A549 (cell line): ENCODE results near the gene UQCRH. TPM values are rescaled to one million over a fixed set of nuclear protein-coding genes. Genes with fewer than 3 reads are reported as not detected.

Source experiments
- ATAC-seq, 2 experiments: fragments of 200-7000 bp in 1 of 2; fragments of >200 bp in 1 of 2; cut with Nextera tagmentation in 1 of 2; cut with Tn5 transposase in 1 of 2; 3 replicates each; pipeline versions ENCODE4 v1.8.0 to v1.9.1; 2018 to 2020; ENCODE audit warnings: mild to moderate bottlenecking in 1 of 2, moderate library complexity in 1 of 2
- CTCF ChIA-PET: fragments of 300-600 bp; sonication (Branson Sonifier 250); formaldehyde crosslinking; extraction: SDS; loops from one replicate; lab custom pipeline; 2021; ENCODE audit warnings: antibody characterized with exemption, inconsistent platforms; lab: Yijun Ruan, JAX
- POLR2A ChIA-PET: fragments of 350-600 bp; formaldehyde crosslinking; extraction: SDS; loops from one replicate; lab custom pipeline; 2021; ENCODE audit warnings: antibody characterized with exemption, inconsistent platforms; lab: Yijun Ruan, JAX
- DNase-seq, 2 experiments: peaks; one replicate each; pipeline versions ENCODE4 v3.0.0 to v3.0.0-alpha.2; 2011 to 2016; ENCODE audit warnings: low read depth in 1 of 2, low spot score in 1 of 2
- FAIRE-seq: peaks from 2 replicates; lab custom pipeline; 2011; peaks lifted over from hg19 to GRCh38; lab: Jason Lieb, UNC
- H3K27ac ChIP-seq, 2 experiments: fragments of >200 bp; sonication (Bioruptor Twin); formaldehyde crosslinking; 3 replicates each; pipeline ENCODE4 v1.5.1; 2016 to 2017
- H3K4me1 ChIP-seq: fragments of >200 bp; sonication (Bioruptor Twin); formaldehyde crosslinking; 3 replicates; pipeline ENCODE4 v1.6.1; 2016
- H3K4me2 ChIP-seq: fragments of >200 bp; sonication (Bioruptor Twin); formaldehyde crosslinking; 3 replicates; pipeline ENCODE4 v1.6.1; 2016
- H3K4me3 ChIP-seq: fragments of >200 bp; sonication (Bioruptor Twin); formaldehyde crosslinking; 3 replicates; pipeline ENCODE4 v1.5.1; 2016
- H3K9me3 ChIP-seq: fragments of >200 bp; sonication (Bioruptor Twin); formaldehyde crosslinking; 3 replicates; pipeline ENCODE4 v1.6.1; 2016
- BCL3 ChIP-seq: fragments of >200 bp; sonication (Bioruptor Twin); formaldehyde crosslinking; IDR thresholded peaks from 3 replicates; pipeline ENCODE4 v1.6.1; 2016
- BHLHE40 ChIP-seq: IDR thresholded peaks from 2 replicates; pipeline ENCODE4 v1.6.1; 2012; ENCODE audit warnings: low read depth, low read length, inconsistent platforms
- CEBPB ChIP-seq, 2 experiments: fragments of >200 bp in 1 of 2; sonication (Bioruptor Twin) in 1 of 2; formaldehyde crosslinking in 1 of 2; IDR thresholded peaks; 2 replicates each; pipeline ENCODE4 v1.6.1; 2012 to 2016
- CHD2 ChIP-seq: fragments of 150-350 bp; IDR thresholded peaks from 2 replicates; pipeline ENCODE4 v1.6.1; 2014; ENCODE audit warnings: low read length; ENCODE audit not compliant: partially characterized antibody
- E2F6 ChIP-seq: IDR thresholded peaks from 2 replicates; pipeline ENCODE4 v1.6.1; 2012; ENCODE audit warnings: low read depth, borderline replicate concordance
- EP300 ChIP-seq, 2 experiments: fragments of >200 bp; sonication (Bioruptor Twin); formaldehyde crosslinking; IDR thresholded peaks; 2 replicates in 1 of 2; 3 replicates in 1 of 2; pipeline ENCODE4 v1.6.1; 2016 to 2017
- ESRRA ChIP-seq: fragments of 150-350 bp; IDR thresholded peaks from 2 replicates; pipeline ENCODE4 v1.6.1; 2014; ENCODE audit warnings: mild to moderate bottlenecking, low read length, borderline replicate concordance
- FOSL2 ChIP-seq, 2 experiments: fragments of 450-650 bp in 1 of 2; fragments of >200 bp in 1 of 2; sonication (Bioruptor Twin) in 1 of 2; formaldehyde crosslinking; IDR thresholded peaks; 2 replicates each; pipeline versions ENCODE4 v1.5.0 to v1.6.1; 2016 to 2020; ENCODE audit warnings: mild to moderate bottlenecking in 1 of 2, moderate library complexity in 1 of 2
- GATA3 ChIP-seq: IDR thresholded peaks from 2 replicates; pipeline ENCODE4 v1.6.1; 2012; ENCODE audit warnings: borderline replicate concordance
- HOXB13 ChIP-seq: fragments of 250-450 bp; sonication (Bioruptor Pico); IDR thresholded peaks from 2 replicates; pipeline ENCODE4 v1.5.0; 2020; ENCODE audit warnings: low read depth, mild to moderate bottlenecking, moderate library complexity
- HOXB5 ChIP-seq: fragments of 250-450 bp; sonication (Bioruptor Pico); IDR thresholded peaks from 2 replicates; pipeline ENCODE4 v1.5.0; 2020; ENCODE audit warnings: mild to moderate bottlenecking, moderate library complexity
- JUN ChIP-seq, 2 experiments: fragments of >200 bp; sonication (Bioruptor Twin); formaldehyde crosslinking; IDR thresholded peaks; 2 replicates in 1 of 2; 3 replicates in 1 of 2; pipeline ENCODE4 v1.6.1; 2016 to 2017
- JUNB ChIP-seq: fragments of >200 bp; sonication (Bioruptor Twin); formaldehyde crosslinking; IDR thresholded peaks from 2 replicates; pipeline ENCODE4 v1.6.1; 2016
- KDM5A ChIP-seq: fragments of 200-600 bp; sonication (generic); IDR thresholded peaks from 2 replicates; pipeline ENCODE4 v1.6.1; 2016; ENCODE audit warnings: antibody characterized with exemption, mild to moderate bottlenecking
- MAFK ChIP-seq: fragments of 450-650 bp; IDR thresholded peaks from 2 replicates; pipeline ENCODE4 v1.6.1; 2014; ENCODE audit not compliant: partially characterized antibody
- MAX ChIP-seq: IDR thresholded peaks from 2 replicates; pipeline ENCODE4 v1.6.1; 2012
- MYC ChIP-seq: IDR thresholded peaks from 2 replicates; pipeline ENCODE4 v1.6.1; 2012; ENCODE audit warnings: mild to moderate bottlenecking, inconsistent platforms, low read length, improper control_type of control experiment, borderline replicate concordance
- PHF8 ChIP-seq: fragments of 200-600 bp; sonication (generic); IDR thresholded peaks from 2 replicates; pipeline ENCODE4 v1.6.1; 2016; ENCODE audit warnings: low read depth, mild to moderate bottlenecking, antibody characterized with exemption, moderate library complexity, borderline replicate concordance
- POLR2A ChIP-seq: IDR thresholded peaks from 2 replicates; pipeline ENCODE4 v1.6.1; 2012; ENCODE audit warnings: mild to moderate bottlenecking, low read length
- RARB ChIP-seq: fragments of 250-450 bp; sonication (Bioruptor Pico); IDR thresholded peaks from 2 replicates; pipeline ENCODE4 v1.8.0; 2021; ENCODE audit warnings: mild to moderate bottlenecking, moderate library complexity
- RCOR1 ChIP-seq: fragments of 150-350 bp; IDR thresholded peaks from 2 replicates; pipeline ENCODE4 v1.6.1; 2014; ENCODE audit warnings: antibody characterized with exemption, low read length, low read depth
- REST ChIP-seq: fragments of 200-600 bp; sonication (generic); IDR thresholded peaks from 2 replicates; pipeline ENCODE4 v1.6.1; 2016; ENCODE audit warnings: antibody characterized with exemption, mild to moderate bottlenecking, moderate library complexity
- RFX5 ChIP-seq: fragments of 450-650 bp; IDR thresholded peaks from 2 replicates; pipeline ENCODE4 v1.7.1; 2014; ENCODE audit warnings: antibody characterized with exemption, mild to moderate bottlenecking, moderate library complexity
- ZNF302 ChIP-seq: fragments of 250-450 bp; sonication (Bioruptor Pico); IDR thresholded peaks from 2 replicates; pipeline ENCODE4 v1.9.0; 2021; ENCODE audit warnings: inconsistent platforms, mild to moderate bottlenecking, moderate library complexity
- WGBS: methylation state at CpG from one replicate; pipeline ENCODE4 v1.1.6; 2017; ENCODE audit errors: missing lambda C conversion rate; 5-methylcytosine and 5-hydroxymethylcytosine counted together
- polyA plus RNA-seq, 4 experiments: library from polyadenylated mRNA; depleted of rRNA in 3 of 4; stranded (reverse); fragments of >200 nt; fragmentation: RNase III in 1 of 4; extraction: RNeasy Plus Mini Kit Qiagen cat#74134 plus additional on column Dnase treatment in 1 of 4; gene quantifications; 2 replicates in 3 of 4; 3 replicates in 1 of 4; pipeline ENCODE4 v1.2.3, GENCODE V29; 2011 to 2017
- TF ChIP-seq, protein P1 (sequence below): fragments of >200 bp; sonication (Bioruptor Twin); formaldehyde crosslinking; IDR thresholded peaks from 3 replicates; pipeline ENCODE4 v1.5.1; 2016

Gene UQCRH
- polyA plus RNA-seq, 2 of the 4 experiments (the other 2 are of a cell fraction), result 762 to 793 TPM

GRCh38 chr1:46340404-46341221 is 37.1 kb downstream of the UQCRH start, which contains the start of gene NSUN4:
Gene NSUN4, plus strand, starts transcription at chr1:46340807. Its CDS starts 20 bp downstream, at chr1:46340827.
- peak; percentile 81 to 92 for DNase-seq
- CTCF ChIA-PET, result interaction anchor here (0.6 to 1.9 kb wide), 8 partner anchors 9 to 88 kb away, joined by 3 to 11 read pairs (median 3); partner anchors contain the start of genes LRRC41 and UQCRH
- POLR2A ChIA-PET, result interaction anchor here (0.6 to 2.0 kb wide), 4 partner anchors 7 to 94 kb away, joined by 4 to 21 read pairs (median 10); partner anchors contain the start of genes LRRC41 and UQCRH
- Histone ChIP-seq H3K27ac (peak within 1 kb of the TSS; percentile 92 to 94), H3K4me2 (peak within 1 kb of the TSS; percentile 99), H3K4me1 (peaks cover 14% of the 10 kb centered on the region), H3K9me3 (no peaks in the 10 kb centered on the region), H3K4me3 (peak within 1 kb of the TSS; percentile 63)
- peak; percentile 90 to 93 for ATAC-seq
- no peak for FAIRE-seq
- WGBS, result 1% methylated on average over 48 of the region's 53 CpGs
- TF ChIP-seq RARB (no peak), FOSL2 (IDR thresholded peaks at IDR 0.05) (no peak), FOSL2 (CRISPR knock-in tag; IDR thresholded peaks at IDR 0.05) (peak; percentile 38; the same call in 1 of the 2 replicates), BHLHE40 (no peak), CEBPB (IDR thresholded peaks at IDR 0.05) (peak; percentile 53 to 65; a peak in 3 of 4 replicates), RFX5 (no peak), RCOR1 (no peak), KDM5A (0 out of 2 replicates have a peak, but pooled peaks have one; percentile 21), EP300 (IDR thresholded peaks at IDR 0.05) (no peak), CHD2 (no peak), PHF8 (peak; percentile 54; the same call in 1 of the 2 replicates), JUNB (no peak), REST (peak; percentile 32; the same call in 1 of the 2 replicates), E2F6 (peak; percentile 51; the same call in 1 of the 2 replicates), GATA3 (0 out of 2 replicates have a peak, but pooled peaks have one; percentile 33), MAX (peak; percentile 94), HOXB5 (no peak), MAFK (peak; percentile 12), ESRRA (no peak), JUN (IDR thresholded peaks at IDR 0.05) (peak in 1 of 2 experiments; percentile 77; a peak in 3 of 5 replicates), POLR2A (peak; percentile 68), BCL3 (peak; percentile 76; the same call in 1 of the 3 replicates), MYC (peak; percentile 45; the same call in 1 of the 2 replicates), ZNF302 (CRISPR knock-in tag) (no peak), HOXB13 (CRISPR knock-in tag) (no peak)
- TF ChIP-seq, protein P1, sequence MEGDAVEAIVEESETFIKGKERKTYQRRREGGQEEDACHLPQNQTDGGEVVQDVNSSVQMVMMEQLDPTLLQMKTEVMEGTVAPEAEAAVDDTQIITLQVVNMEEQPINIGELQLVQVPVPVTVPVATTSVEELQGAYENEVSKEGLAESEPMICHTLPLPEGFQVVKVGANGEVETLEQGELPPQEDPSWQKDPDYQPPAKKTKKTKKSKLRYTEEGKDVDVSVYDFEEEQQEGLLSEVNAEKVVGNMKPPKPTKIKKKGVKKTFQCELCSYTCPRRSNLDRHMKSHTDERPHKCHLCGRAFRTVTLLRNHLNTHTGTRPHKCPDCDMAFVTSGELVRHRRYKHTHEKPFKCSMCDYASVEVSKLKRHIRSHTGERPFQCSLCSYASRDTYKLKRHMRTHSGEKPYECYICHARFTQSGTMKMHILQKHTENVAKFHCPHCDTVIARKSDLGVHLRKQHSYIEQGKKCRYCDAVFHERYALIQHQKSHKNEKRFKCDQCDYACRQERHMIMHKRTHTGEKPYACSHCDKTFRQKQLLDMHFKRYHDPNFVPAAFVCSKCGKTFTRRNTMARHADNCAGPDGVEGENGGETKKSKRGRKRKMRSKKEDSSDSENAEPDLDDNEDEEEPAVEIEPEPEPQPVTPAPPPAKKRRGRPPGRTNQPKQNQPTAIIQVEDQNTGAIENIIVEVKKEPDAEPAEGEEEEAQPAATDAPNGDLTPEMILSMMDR, result peak; percentile 55
